KBM-7 (cell line): Measurements from ENCODE around the gene ATP6V1A.

Experiments
- DNase-seq: peaks from one replicate; pipeline ENCODE4 v3.0.0-alpha.2; 2015
- in situ Hi-C: fragments of 300-500 bp; cut with MboI; formaldehyde crosslinking; loops from 2 replicates; pipeline ENCODE4 v1.14.3; 2020; ENCODE audit warnings: low sequenced_read_pairs, low pct_unique_long_range_greater_than_20kb, mixed read lengths

Gene ATP6V1A

GRCh38 chr3:113744941-113745755 is 1.7 kb upstream of the ATP6V1A start:
- in situ Hi-C loops, result no loop called here
- DNase-seq, result peak; percentile 92

GRCh38 chr3:113745756-113746547 is 883 bp upstream of the ATP6V1A start, which contains the start of gene NAA50:
Gene NAA50, minus strand, starts transcription at chr3:113746249. Its CDS starts 300 bp downstream, at chr3:113745949.
- peak; percentile 91 for DNase-seq
- in situ Hi-C loops, result no loop called here

DNA sequence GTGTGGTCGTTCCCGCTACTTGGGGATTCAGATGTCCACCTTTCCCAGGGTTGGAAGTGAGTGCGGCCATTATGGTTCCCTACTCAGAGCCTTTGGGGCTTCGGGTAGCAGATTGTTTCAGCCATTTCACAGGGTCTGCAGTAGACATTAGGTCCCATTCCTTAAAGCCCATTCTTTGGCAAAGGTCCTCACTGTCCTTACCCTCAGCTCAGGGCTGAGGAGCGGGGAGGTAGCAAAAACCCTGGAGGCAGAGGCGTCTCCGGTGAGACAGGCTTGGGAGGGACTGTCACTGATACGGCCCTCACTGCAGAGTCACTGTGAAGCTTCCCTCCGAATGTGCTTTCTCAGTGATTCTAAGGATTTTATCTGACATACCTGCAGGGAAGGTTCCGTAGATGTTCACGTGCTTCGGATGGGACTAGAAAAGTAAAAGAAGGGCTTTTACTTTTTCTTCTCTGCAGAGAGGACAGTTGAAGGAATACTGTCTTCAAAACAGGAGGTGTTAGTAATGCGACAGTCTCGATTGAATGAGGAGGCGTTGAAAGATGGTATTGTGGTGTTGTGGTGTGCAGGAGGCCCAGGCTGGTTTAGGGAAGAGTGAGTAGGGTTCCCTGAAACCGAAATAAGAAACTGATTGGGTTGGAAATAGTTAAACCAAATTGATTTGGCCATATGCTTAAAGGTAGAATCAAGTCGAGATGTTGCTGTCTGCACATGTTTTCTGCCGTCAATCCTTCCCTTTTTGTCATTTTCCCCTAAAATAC is 630 bp downstream of the ATP6V1A start:
- in situ Hi-C loops, result no loop called here
- DNase-seq, result peak; percentile 55

GRCh38 chr3:113751141-113751540 is 4.3 kb downstream of the ATP6V1A start:
- in situ Hi-C loops, result no loop called here
- DNase-seq, result no peak

DNA sequence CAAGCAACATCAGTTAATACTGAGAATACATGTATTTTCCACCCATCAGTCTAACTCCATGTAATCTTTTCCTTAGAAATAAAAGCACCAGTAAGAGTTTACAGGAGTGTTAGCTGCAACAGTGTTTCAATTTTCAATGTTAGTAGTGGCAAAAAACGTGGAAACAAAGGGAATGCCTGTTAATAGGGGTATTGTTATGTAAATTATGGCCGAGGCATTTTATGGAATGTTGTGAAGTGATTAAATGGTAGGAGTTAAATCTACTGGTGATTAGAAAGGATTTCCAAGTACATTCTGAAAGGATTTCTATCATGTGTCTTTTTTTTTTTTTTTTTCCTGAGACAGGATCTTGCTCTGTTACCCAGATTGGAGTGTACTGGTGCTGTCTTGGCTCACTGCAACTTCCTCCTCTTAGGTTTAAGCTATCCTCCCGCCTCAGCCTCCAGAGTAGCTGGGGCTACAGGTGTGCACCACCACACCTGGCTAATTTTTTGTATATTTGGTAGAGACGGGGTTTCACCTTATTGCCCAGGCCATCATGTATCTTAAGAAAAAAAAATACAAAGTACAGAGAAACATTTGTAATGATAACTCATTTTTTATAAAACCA is 6.6 kb downstream of the ATP6V1A start:
- in situ Hi-C loops, result no loop called here
- DNase-seq, result no peak

DNA sequence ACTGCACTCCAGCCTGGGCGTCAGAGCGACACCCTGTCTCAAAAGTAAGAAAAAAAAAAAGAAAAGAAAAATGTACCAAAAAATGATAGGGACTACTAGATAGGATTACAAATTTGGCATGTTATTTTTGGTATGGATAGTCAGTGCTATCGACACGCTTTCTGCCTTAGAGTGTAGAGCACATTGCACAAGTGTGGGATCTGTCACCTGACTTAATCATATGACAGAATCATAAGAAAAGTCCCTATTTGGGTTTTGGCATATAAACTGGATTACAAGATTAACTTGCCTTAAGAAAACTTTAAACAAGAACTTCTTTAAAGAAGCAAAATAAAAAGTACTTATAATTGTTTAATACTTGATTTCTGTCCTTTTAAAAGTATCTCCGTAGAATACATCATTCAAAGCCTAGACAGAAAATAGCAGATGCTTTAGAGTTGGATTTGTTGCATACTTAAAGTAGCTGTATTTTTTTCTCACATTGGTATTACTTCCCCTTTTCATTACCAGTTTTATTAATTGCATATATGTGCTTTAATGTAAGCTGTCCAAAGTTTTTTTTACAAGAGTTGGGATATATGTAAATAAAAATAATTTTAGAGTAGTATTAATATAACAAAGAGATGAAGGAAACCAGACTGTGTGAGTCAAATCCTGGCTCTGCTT is 7.8 kb downstream of the ATP6V1A start:
- in situ Hi-C loops, result no loop called here

GRCh38 chr3:113758389-113759024 is 11.7 kb downstream of the ATP6V1A start:
- no peak for DNase-seq
- in situ Hi-C loops, result no loop called here

More for the DNA sequence above, 7.8 kb downstream of the ATP6V1A start:
- no peak for DNase-seq

- no peak for DNase-seq
- in situ Hi-C loops, result no loop called here
Measured at GRCh38 chr3:113764698-113765097, 17.9 kb downstream of the ATP6V1A start.

GRCh38 chr3:113769551-113769950 is 22.7 kb downstream of the ATP6V1A start:
- DNase-seq, result no peak
- in situ Hi-C loops, result no loop called here

- no peak for DNase-seq
- in situ Hi-C loops, result no loop called here
Measured at GRCh38 chr3:113771993-113772392, 25.2 kb downstream of the ATP6V1A start.

GRCh38 chr3:113773381-113773780 is 26.5 kb downstream of the ATP6V1A start:
- DNase-seq, result no peak
- in situ Hi-C loops, result no loop called here

DNA sequence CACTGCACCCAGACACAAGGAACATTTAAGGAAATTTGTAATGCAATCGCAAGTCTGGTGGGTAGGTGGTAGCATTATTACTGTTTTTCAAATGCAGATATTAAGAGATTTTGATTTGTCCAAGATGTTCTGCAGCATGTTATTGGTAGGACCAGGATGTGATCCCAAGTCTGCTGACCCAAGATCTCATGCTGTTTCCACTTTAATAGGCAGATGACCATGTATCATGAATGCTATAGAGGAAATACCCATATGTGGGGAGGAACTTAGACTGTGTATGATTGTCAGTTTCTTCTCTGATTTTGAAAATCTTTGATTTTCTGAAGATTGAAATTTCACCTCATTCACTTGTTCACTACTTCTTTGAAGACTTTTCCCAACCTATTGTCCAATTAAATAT is 28.7 kb downstream of the ATP6V1A start:
- no peak for DNase-seq
- in situ Hi-C loops, result no loop called here

DNA sequence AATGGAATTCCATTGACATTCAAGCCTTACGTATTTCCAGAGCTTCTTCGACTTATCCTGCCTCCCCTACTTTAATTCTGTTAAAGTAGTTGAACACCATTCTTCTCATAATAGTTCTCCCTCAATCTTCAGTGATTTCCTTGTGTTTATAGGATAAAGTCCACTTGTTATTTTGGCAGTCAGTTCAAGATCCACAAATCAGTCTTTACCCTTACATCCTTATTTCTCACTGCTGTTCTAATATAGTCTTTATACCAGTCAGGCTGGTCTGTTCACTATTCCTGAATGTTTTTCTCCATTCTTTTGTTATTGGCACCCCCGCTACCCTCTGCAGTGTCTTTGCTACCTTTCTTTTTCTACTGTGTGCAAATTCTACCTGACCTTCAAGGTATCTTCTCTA is 29.7 kb downstream of the ATP6V1A start:
- DNase-seq, result no peak
- in situ Hi-C loops, result no loop called here

GRCh38 chr3:113783463-113783862 is 36.6 kb downstream of the ATP6V1A start:
- peak; percentile 43 for DNase-seq
- in situ Hi-C loops, result no loop called here

GRCh38 chr3:113783980-113784379 is 37.1 kb downstream of the ATP6V1A start:
- in situ Hi-C loops, result no loop called here
- peak; percentile 53 for DNase-seq

- in situ Hi-C loops, result no loop called here
Measured at GRCh38 chr3:113791381-113791780, 44.5 kb downstream of the ATP6V1A start.

GRCh38 chr3:113794526-113794925 is 47.7 kb downstream of the ATP6V1A start:
- peak; percentile 53 for DNase-seq
- in situ Hi-C loops, result no loop called here

More at GRCh38 chr3:113791381-113791780, 44.5 kb downstream of the ATP6V1A start:
- no peak for DNase-seq

- in situ Hi-C loops, result no loop called here
- no peak for DNase-seq
Measured at GRCh38 chr3:113795693-113796092, 48.9 kb downstream of the ATP6V1A start.
